ENCODE results near the gene TBPL1. TPM values are rescaled to one million over a fixed set of nuclear protein-coding genes. Genes with fewer than 3 reads are reported as not detected.

TBPL1 gene
- total and polyA plus RNA-seq, 2 experiments from 2014 or later, result 40.5 to 46.0 TPM

DNA sequence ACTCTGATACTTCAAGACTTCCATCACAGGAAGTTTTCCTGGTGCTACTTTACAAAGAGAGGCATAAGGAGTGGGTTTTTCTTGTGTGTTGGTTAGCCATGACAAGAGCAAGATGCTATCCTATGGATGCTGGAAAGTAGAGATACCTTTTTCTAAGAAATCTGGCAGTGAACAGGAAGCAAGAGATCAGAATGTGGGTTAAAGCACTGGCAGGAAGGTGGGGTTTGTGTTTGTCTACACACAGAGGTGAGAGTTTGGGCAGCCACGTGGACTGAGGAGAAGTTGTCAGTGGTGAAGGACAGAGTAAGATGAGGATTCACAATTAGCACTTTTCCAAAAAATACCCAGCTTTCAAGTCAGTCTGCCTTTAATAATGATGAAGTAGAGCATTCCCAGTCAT is 81.5 kb downstream of the TBPL1 start:
- Histone ChIP-seq H2AFZ (no peak overlapping the region), H3K4me3 (no peak overlapping the region), H4K20me1 (ENCODE audit: insufficient read depth) (no peaks in the 10 kb centered on the region), H3K4me1 (ENCODE audit: insufficient read depth) (peaks cover 17% of the 10 kb centered on the region; the same call in 1 of the 2 replicates), H3K9me2 (ENCODE audit: insufficient read depth) (no peaks in the 10 kb centered on the region), H3F3A (ENCODE audit: insufficient read depth) (no peaks in the 10 kb centered on the region), H3K36me3 (ENCODE audit: low read depth) (no peaks in the 10 kb centered on the region), H3K9me3 (ENCODE audit: low read depth) (no peaks in the 10 kb centered on the region), H3K27ac (no peak overlapping the region), H3K4me2 (ENCODE audit: unreplicated experiment) (no peak overlapping the region), H3K27me3 (replicated peaks; ENCODE audit: insufficient read depth) (0 out of 2 replicates have a peak, but pooled peaks cover 5% of the 10 kb centered on the region), H3K79me2 (ENCODE audit: insufficient read depth) (no peaks in the 10 kb centered on the region), H3K9ac (no peak overlapping the region)
- WGBS, 2 experiments (ENCODE audit: low coverage in 1 of 2, low lambda C conversion rate in 2 of 2, missing lambda C conversion rate in 2 of 2), result 75 to 82% methylated on average over 1 of the region's 1 CpG
- in situ Hi-C loops (cut with MboI), result no loop called here
- no peak for TF ChIP-seq EZH2 (IDR thresholded peaks at IDR 0.05; ENCODE audit: insufficient read depth, poor library complexity, severe bottlenecking)
- no peak for TF ChIP-seq EZH2phosphoT487 (IDR thresholded peaks at IDR 0.05; ENCODE audit: insufficient read depth, low read depth)
- no peak for DNase-seq

- DNase-seq, result peak; percentile 19
- no peak for TF ChIP-seq EZH2 (IDR thresholded peaks at IDR 0.05; ENCODE audit: insufficient read depth, poor library complexity, severe bottlenecking)
- TF ChIP-seq EZH2phosphoT487 (IDR thresholded peaks at IDR 0.05; ENCODE audit: insufficient read depth, low read depth), result no peak
- 79 to 83% methylated on average over 7 of the region's 7 CpGs for WGBS, 2 experiments (ENCODE audit: low coverage in 1 of 2, low lambda C conversion rate in 2 of 2, missing lambda C conversion rate in 2 of 2)
- H3K9me2 ChIP-seq (ENCODE audit: insufficient read depth), result no peaks in the 10 kb centered on the region
- no peak overlapping the region for H3K27ac ChIP-seq
- no peaks in the 10 kb centered on the region for H4K20me1 ChIP-seq (ENCODE audit: insufficient read depth)
- H2AFZ ChIP-seq, result no peak overlapping the region
- H3K27me3 ChIP-seq (replicated peaks; ENCODE audit: insufficient read depth), result 0 out of 2 replicates have a peak, but pooled peaks cover 5% of the 10 kb centered on the region
- H3K36me3 ChIP-seq (ENCODE audit: low read depth), result no peaks in the 10 kb centered on the region
- no peak overlapping the region for H3K4me2 ChIP-seq (ENCODE audit: unreplicated experiment)
- H3K4me1 ChIP-seq (ENCODE audit: insufficient read depth), result peaks cover 17% of the 10 kb centered on the region; the same call in 1 of the 2 replicates
- H3K4me3 ChIP-seq, result no peak overlapping the region
- H3K9ac ChIP-seq, result no peak overlapping the region
- no peaks in the 10 kb centered on the region for H3K9me3 ChIP-seq (ENCODE audit: low read depth)
- no peaks in the 10 kb centered on the region for H3K79me2 ChIP-seq (ENCODE audit: insufficient read depth)
- in situ Hi-C loops (cut with MboI), result no loop called here
- H3F3A ChIP-seq (ENCODE audit: insufficient read depth), result no peaks in the 10 kb centered on the region
Observed at GRCh38 chr6:134034961-134035822, 82.2 kb downstream of the TBPL1 start.

- no peaks in the 10 kb centered on the region for H3K36me3 ChIP-seq (ENCODE audit: low read depth)
- peaks cover 17% of the 10 kb centered on the region; the same call in 1 of the 2 replicates for H3K4me1 ChIP-seq (ENCODE audit: insufficient read depth)
- in situ Hi-C loops (cut with MboI), result no loop called here
- no peaks in the 10 kb centered on the region for H3K79me2 ChIP-seq (ENCODE audit: insufficient read depth)
- TF ChIP-seq EZH2 (IDR thresholded peaks at IDR 0.05; ENCODE audit: insufficient read depth, poor library complexity, severe bottlenecking) (no peak), EZH2phosphoT487 (IDR thresholded peaks at IDR 0.05; ENCODE audit: insufficient read depth, low read depth) (0 out of 2 replicates have a peak, but pooled peaks have one; percentile 24)
- no peak overlapping the region for H3K4me2 ChIP-seq (ENCODE audit: unreplicated experiment)
- H3K9ac ChIP-seq, result no peak overlapping the region
- 29 to 51% methylated on average over 3 of the region's 3 CpGs for WGBS, 2 experiments (ENCODE audit: low coverage in 1 of 2, low lambda C conversion rate in 2 of 2, missing lambda C conversion rate in 2 of 2)
- DNase-seq, result peak; percentile 67
- H3K27ac ChIP-seq, result no peak overlapping the region
- no peaks in the 10 kb centered on the region for H4K20me1 ChIP-seq (ENCODE audit: insufficient read depth)
- no peaks in the 10 kb centered on the region for H3F3A ChIP-seq (ENCODE audit: insufficient read depth)
- H2AFZ ChIP-seq, result no peak overlapping the region
- 0 out of 2 replicates have a peak, but pooled peaks cover 5% of the 10 kb centered on the region for H3K27me3 ChIP-seq (replicated peaks; ENCODE audit: insufficient read depth)
- no peaks in the 10 kb centered on the region for H3K9me2 ChIP-seq (ENCODE audit: insufficient read depth)
- H3K4me3 ChIP-seq, result no peak overlapping the region
- no peaks in the 10 kb centered on the region for H3K9me3 ChIP-seq (ENCODE audit: low read depth)
Observed at GRCh38 chr6:134035823-134036296, 82.8 kb downstream of the TBPL1 start.

DNA sequence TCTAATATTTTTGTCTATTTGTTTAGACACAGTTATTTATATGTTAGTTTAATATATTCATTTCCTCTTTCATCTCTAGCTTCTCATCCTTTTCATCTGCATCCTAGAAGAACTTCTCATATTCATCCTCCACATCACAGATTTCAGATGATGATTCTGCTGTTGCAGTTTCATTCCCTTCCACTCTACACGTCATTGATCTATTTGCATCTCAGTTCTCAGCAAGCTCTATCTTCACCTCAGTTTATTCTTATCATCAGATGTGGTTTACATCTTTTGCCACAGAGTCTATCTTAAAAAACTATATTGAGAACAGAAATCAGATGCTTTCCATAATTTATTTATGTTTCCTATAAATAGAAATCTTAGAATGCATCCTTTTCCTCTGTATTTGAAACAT is 86.1 kb downstream of the TBPL1 start:
- TF ChIP-seq EZH2phosphoT487 (IDR thresholded peaks at IDR 0.05; ENCODE audit: insufficient read depth, low read depth), result no peak
- TF ChIP-seq EZH2 (IDR thresholded peaks at IDR 0.05; ENCODE audit: insufficient read depth, poor library complexity, severe bottlenecking), result no peak
- no peak overlapping the region for H3K27ac ChIP-seq
- H3K9me3 ChIP-seq (ENCODE audit: low read depth), result no peaks in the 10 kb centered on the region
- H3K27me3 ChIP-seq (replicated peaks; ENCODE audit: insufficient read depth), result 0 out of 2 replicates have a peak, but pooled peaks cover 5% of the 10 kb centered on the region
- no peaks in the 10 kb centered on the region for H4K20me1 ChIP-seq (ENCODE audit: insufficient read depth)
- H3K9me2 ChIP-seq (ENCODE audit: insufficient read depth), result no peaks in the 10 kb centered on the region
- H3K4me1 ChIP-seq (ENCODE audit: insufficient read depth), result 0 out of 2 replicates have a peak, but pooled peaks cover 10% of the 10 kb centered on the region
- no peak overlapping the region for H3K9ac ChIP-seq
- no peak overlapping the region for H2AFZ ChIP-seq
- no peaks in the 10 kb centered on the region for H3K79me2 ChIP-seq (ENCODE audit: insufficient read depth)
- H3K4me2 ChIP-seq (ENCODE audit: unreplicated experiment), result no peak overlapping the region
- no peak overlapping the region for H3K4me3 ChIP-seq
- no peak for DNase-seq
- H3K36me3 ChIP-seq (ENCODE audit: low read depth), result no peaks in the 10 kb centered on the region
- 61 to 78% methylated on average over 1 of the region's 1 CpG for WGBS, 2 experiments (ENCODE audit: low coverage in 1 of 2, low lambda C conversion rate in 2 of 2, missing lambda C conversion rate in 2 of 2)
- no peaks in the 10 kb centered on the region for H3F3A ChIP-seq (ENCODE audit: insufficient read depth)
- in situ Hi-C loops (cut with MboI), result no loop called here

Small RNA genes within 50 kb of the gene (small RNA-seq; reads per million reads assigned to genes)
- gene AL449363.1 (ENCODE audit: low read depth, low replicate concordance), result not detected

Other genes with a start within 250 kb of the TBPL1 start
- 2.4 and 4.1 TPM in 2 replicates for gene TCF21, start 64.1 kb upstream of the TBPL1 start, total RNA-seq (2014; rRNA removed; shearing (Covaris generic))
- 3.8 and 4.0 TPM in 2 replicates for gene TCF21, start 64.1 kb upstream of the TBPL1 start, polyA plus RNA-seq (2016; fragmentation: Nextera tagmentation; extraction: Ambion mirVana)
- 0.54 and 0.63 TPM in 2 replicates for gene SLC2A12, start 99.4 kb downstream of the TBPL1 start, total RNA-seq (2014; rRNA removed; shearing (Covaris generic))
- gene SLC2A12, start 99.4 kb downstream of the TBPL1 start, polyA plus RNA-seq (2016; fragmentation: Nextera tagmentation; extraction: Ambion mirVana), result 0.18 and 0.34 TPM in 2 replicates